ENCODE data around the gene ACLY.
"Not testable (repeated sequence)": the region's sequence is repeated elsewhere in the genome, so short reads cannot be mapped to it uniquely, and the experiment has no call there.

Gene ACLY

DNA sequence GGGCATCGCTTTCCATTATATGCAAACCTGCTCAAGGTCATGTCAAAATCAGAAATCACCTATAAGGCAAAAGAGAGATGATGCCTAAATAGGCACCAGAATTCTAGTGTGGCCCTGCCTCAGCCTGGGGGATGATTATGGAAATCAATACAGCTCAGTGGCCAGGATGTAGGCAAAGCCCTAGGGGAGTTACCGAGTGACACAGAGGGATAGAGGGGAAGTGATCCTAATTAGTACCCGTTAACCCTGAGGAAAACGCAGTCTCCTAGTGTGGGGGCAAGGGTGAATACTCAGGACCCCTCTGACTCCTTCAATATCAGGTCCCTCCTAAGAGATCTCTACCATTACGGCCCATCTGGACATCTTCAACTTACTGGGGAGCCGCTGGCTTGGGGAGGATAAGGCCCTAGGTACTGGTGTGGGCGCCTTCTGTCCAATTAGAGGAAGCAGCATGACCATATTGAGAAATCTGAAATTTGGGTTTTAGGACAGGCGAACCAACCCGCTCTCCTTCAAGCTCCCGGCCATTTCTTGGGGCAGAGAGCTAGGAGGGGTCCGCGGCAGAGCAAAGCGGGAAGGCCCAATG is 83.4 kb downstream of the ACLY start:
- Mint-ChIP-seq H3K27ac (no peak overlapping the region), H3K9me3 (no peaks in the 10 kb centered on the region), H3K4me3 (peak overlapping the region; percentile 78), H3K4me1 (peaks cover 16% of the 10 kb centered on the region), H3K27me3 (peaks cover 34% of the 10 kb centered on the region), H3K36me3 (peaks cover 7% of the 10 kb centered on the region)
- no peak for DNase-seq
- CTCF ChIA-PET = interaction anchor here (1.3 kb wide), 1 partner anchor 24 kb away, joined by 4 read pairs; the partner anchor contains the start of gene P3H4

DNA sequence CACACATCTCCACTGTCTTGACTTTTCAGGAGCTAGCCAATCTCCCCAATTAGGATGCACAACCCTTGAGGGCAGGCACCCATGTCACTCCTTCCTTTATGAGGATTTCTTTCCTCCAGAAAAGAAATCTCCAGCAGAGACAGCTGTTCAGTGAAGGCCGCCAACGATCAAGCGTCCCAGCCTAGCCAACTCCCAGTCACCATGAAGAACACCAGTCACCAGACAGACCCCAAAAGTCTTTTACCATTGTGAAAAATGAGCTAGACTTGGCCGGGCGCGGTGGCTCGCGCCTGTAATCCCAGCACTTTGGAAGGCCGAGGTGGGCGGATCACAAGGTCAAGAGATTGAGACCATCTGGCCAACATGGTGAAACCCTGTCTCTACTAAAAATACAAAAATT is 88.8 kb downstream of the ACLY start:
- CTCF ChIA-PET = interaction anchor here (1.6 kb wide), 1 partner anchor 19 kb away, joined by 5 read pairs; the partner anchor contains the start of gene P3H4
- not testable (repeated sequence) for H3K9me3 Mint-ChIP-seq, H3K4me3 Mint-ChIP-seq, H3K27ac Mint-ChIP-seq, H3K36me3 Mint-ChIP-seq, H3K4me1 Mint-ChIP-seq, H3K27me3 Mint-ChIP-seq, DNase-seq

DNA sequence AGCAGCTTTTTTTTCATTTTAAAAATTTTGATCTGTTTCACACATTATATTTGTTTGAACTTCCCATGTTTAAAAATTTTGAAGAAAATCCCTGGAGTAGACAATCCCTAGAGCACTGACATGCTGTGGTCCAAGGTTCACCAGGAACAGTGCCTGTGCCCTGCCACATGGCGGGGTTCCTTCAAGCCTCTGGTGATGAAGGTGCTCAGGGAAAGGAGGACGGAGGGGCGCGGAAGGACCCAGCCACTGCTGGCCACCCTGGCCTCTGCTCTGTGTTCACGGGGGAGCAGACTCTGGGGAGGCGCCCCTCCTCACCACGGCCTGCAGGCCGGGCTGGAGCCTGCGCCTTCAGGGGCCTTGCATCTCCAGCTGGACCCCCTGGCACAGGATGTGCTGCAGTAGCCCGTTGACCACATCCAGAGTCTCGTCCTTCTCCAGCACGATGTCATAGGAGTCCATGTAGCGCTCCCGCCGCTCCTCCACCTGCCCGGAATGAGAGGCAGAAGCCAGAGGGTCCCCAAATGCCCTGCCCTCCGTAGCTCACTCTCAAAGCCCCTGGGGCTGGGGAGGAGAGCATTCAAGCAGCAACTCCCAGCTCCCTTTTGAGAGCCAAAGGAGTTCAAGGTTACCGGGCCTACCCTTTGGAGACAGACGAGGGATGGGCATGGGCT is 93.4 kb downstream of the ACLY start:
- Mint-ChIP-seq H3K4me1 (no peaks in the 10 kb centered on the region), H3K27ac (no peak overlapping the region), H3K27me3 (no peaks in the 10 kb centered on the region), H3K4me3 (no peak overlapping the region), H3K36me3 (no peaks in the 10 kb centered on the region), H3K9me3 (no peaks in the 10 kb centered on the region)
- DNase-seq = no peak
- CTCF ChIA-PET = no interaction called here

DNA sequence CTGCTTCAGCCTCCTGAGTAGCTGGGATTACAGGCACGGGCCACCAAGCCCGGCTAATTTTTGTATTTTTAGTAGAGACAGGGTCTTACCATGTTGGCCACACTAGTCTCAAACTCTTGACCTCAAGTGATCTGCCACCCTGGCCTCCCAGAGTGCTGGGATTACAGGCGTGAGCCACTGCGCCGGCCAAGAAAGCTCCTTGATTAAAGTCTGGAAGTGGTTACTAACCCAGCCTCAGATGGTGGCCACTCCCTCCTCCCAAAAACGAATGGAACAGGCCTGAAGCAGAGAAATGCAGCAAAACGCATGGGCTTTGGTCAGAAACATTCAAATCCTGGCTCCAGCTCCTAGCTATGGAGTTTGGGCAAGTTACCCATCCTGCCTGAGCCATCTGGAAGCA is 94.7 kb downstream of the ACLY start:
- DNase-seq = no peak
- Mint-ChIP-seq H3K4me1 (no peaks in the 10 kb centered on the region), H3K27ac (no peak overlapping the region), H3K36me3 (no peaks in the 10 kb centered on the region), H3K4me3 (no peak overlapping the region), H3K27me3 (no peaks in the 10 kb centered on the region), H3K9me3 (no peaks in the 10 kb centered on the region)
- CTCF ChIA-PET = interaction anchor here (1.3 kb wide), 1 partner anchor 12 kb away, joined by 4 read pairs; the partner anchor contains the start of gene P3H4

DNA sequence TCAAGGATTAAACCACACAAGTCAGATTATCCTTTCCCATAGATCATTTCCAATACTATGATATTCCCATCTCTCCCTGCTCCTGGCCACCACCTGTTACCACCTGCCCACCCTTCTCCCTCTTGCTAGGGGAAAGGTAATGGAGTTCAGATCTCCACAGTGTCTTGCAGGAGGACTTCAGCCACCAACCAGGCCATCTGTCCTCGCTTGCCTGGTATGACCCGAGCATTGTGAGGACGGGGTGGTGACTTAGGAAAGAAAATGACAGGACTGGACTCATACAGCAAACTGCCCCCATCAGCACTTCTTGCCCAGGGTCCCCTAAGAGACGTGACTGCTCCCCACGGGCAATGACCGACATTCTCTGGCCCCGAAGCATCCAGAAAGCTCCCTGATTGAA is 95.2 kb downstream of the ACLY start:
- no peak for DNase-seq
- no peaks in the 10 kb centered on the region for H3K9me3 Mint-ChIP-seq
- H3K36me3 Mint-ChIP-seq = no peaks in the 10 kb centered on the region
- no peaks in the 10 kb centered on the region for H3K4me1 Mint-ChIP-seq
- no peak overlapping the region for H3K4me3 Mint-ChIP-seq
- H3K27ac Mint-ChIP-seq = no peak overlapping the region
- H3K27me3 Mint-ChIP-seq = no peaks in the 10 kb centered on the region
- CTCF ChIA-PET = interaction anchor here (1.3 kb wide), 1 partner anchor 12 kb away, joined by 4 read pairs; the partner anchor contains the start of gene P3H4

DNA sequence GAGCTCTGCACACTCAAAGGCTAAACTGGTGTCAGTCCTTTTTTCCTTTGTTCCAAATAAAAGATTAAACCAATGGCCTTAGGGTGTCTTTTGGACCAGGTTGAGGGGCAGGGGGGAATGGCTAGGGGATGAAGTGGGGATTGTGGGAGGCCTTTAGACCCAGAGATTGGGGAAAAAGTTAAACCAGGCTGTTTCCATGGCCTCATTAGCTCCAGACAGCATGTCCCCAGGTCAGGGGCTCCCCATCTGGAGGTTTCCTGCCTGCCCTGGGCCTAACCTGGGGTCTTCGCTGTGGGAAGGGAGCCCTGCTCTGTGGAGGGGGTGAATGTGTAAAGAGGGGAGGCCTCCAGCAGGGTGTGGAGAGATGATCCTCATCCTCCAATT is 95.6 kb downstream of the ACLY start:
- H3K4me3 Mint-ChIP-seq = no peak overlapping the region
- H3K27me3 Mint-ChIP-seq = no peaks in the 10 kb centered on the region
- no peaks in the 10 kb centered on the region for H3K36me3 Mint-ChIP-seq
- no peaks in the 10 kb centered on the region for H3K9me3 Mint-ChIP-seq
- no peaks in the 10 kb centered on the region for H3K4me1 Mint-ChIP-seq
- CTCF ChIA-PET = interaction anchor here (1.3 kb wide), 1 partner anchor 11 kb away, joined by 4 read pairs; the partner anchor contains the start of gene P3H4
- no peak overlapping the region for H3K27ac Mint-ChIP-seq
- DNase-seq = no peak

DNA sequence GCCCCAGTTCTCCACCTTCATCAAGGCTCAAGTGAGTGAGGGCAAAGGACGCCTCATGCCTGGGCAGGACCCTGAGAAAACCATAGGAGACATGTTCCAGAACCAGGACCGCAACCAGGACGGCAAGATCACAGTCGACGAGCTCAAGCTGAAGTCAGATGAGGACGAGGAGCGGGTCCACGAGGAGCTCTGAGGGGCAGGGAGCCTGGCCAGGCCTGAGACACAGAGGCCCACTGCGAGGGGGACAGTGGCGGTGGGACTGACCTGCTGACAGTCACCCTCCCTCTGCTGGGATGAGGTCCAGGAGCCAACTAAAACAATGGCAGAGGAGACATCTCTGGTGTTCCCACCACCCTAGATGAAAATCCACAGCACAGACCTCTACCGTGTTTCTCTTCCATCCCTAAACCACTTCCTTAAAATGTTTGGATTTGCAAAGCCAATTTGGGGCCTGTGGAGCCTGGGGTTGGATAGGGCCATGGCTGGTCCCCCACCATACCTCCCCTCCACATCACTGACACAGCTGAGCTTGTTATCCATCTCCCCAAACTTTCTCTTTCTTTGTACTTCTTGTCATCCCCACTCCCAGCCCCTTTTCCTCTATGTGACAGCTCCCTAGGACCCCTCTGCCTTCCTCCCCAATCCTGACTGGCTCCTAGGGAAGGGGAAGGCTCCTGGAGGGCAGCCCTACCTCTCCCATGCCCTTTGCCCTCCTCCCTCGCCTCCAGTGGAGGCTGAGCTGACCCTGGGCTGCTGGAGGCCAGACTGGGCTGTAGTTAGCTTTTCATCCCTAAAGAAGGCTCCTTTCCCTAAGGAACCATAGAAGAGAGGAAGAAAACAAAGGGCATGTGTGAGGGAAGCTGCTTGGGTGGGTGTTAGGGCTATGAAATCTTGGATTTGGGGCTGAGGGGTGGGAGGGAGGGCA is 96.3 kb downstream of the ACLY start:
- Mint-ChIP-seq H3K4me3 (no peak overlapping the region), H3K27ac (no peak overlapping the region), H3K27me3 (no peaks in the 10 kb centered on the region), H3K36me3 (no peaks in the 10 kb centered on the region), H3K4me1 (no peaks in the 10 kb centered on the region), H3K9me3 (no peaks in the 10 kb centered on the region)
- no peak for DNase-seq
- CTCF ChIA-PET = interaction anchor here (1.3 kb wide), 1 partner anchor 11 kb away, joined by 4 read pairs; the partner anchor contains the start of gene P3H4

DNA sequence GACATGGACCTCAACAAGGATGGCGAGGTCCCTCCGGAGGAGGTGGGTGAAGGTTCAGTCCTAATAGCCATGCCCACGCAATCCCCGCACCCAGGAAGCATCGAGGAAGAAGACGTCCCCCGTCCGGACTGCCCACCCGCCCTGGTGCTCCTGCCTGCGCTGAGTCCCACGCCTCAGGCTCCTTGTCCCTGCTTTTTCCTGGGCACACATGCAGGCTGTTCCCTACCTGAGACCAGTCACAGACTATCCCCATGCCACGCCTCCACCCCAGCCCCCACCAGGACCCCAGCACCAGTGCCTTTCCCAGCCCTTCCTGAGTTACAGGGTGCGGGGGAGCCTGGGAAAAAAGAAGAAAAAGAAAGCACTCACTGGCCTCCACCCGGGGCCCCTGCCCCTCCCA is 97.0 kb downstream of the ACLY start:
- Mint-ChIP-seq H3K9me3 (no peaks in the 10 kb centered on the region), H3K36me3 (no peaks in the 10 kb centered on the region), H3K4me1 (no peaks in the 10 kb centered on the region), H3K27me3 (no peaks in the 10 kb centered on the region), H3K27ac (no peak overlapping the region), H3K4me3 (no peak overlapping the region)
- DNase-seq = no peak
- CTCF ChIA-PET = interaction anchor here (0.6 kb wide), 1 partner anchor 24 kb away, joined by 3 read pairs; no protein-coding TSS in a partner anchor

DNA sequence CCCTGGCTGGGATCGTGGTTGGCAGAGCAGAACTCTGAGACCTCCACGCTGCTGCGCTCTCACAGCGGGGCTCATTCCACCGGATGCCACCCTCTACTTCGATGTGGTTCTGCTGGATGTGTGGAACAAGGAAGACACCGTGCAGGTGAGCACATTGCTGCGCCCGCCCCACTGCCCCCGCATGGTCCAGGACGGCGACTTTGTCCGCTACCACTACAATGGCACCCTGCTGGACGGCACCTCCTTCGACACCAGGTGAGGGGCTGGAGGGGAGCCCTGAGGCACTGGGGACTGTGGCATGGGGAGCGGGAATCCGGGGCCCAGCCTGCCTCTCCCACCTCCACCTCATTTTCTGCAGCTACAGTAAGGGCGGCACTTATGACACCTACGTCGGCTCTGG is 100.7 kb downstream of the ACLY start:
- no peak overlapping the region for H3K27ac Mint-ChIP-seq
- no peaks in the 10 kb centered on the region for H3K9me3 Mint-ChIP-seq
- CTCF ChIA-PET = no interaction called here
- peaks cover 10% of the 10 kb centered on the region for H3K27me3 Mint-ChIP-seq
- no peak overlapping the region for H3K4me3 Mint-ChIP-seq
- H3K36me3 Mint-ChIP-seq = no peaks in the 10 kb centered on the region
- no peak for DNase-seq
- H3K4me1 Mint-ChIP-seq = peaks cover 3% of the 10 kb centered on the region

Measured in activated naive CD4-positive, alpha-beta T cell treated with anti-CD3 and anti-CD28 coated beads, Interleukin-2, amount 10 ng/mL, durations not matched to agents 7 days and 5 days (primary cell).